UCSD-AML1 (cell line): ENCODE data around the gene HMCN2.

Experiments used
- DNase-seq: peaks from one replicate; lab custom pipeline; 2025; ENCODE audit not compliant: unreplicated experiment; lab: John Stamatoyannopoulos, UW

HMCN2 gene, protein sequence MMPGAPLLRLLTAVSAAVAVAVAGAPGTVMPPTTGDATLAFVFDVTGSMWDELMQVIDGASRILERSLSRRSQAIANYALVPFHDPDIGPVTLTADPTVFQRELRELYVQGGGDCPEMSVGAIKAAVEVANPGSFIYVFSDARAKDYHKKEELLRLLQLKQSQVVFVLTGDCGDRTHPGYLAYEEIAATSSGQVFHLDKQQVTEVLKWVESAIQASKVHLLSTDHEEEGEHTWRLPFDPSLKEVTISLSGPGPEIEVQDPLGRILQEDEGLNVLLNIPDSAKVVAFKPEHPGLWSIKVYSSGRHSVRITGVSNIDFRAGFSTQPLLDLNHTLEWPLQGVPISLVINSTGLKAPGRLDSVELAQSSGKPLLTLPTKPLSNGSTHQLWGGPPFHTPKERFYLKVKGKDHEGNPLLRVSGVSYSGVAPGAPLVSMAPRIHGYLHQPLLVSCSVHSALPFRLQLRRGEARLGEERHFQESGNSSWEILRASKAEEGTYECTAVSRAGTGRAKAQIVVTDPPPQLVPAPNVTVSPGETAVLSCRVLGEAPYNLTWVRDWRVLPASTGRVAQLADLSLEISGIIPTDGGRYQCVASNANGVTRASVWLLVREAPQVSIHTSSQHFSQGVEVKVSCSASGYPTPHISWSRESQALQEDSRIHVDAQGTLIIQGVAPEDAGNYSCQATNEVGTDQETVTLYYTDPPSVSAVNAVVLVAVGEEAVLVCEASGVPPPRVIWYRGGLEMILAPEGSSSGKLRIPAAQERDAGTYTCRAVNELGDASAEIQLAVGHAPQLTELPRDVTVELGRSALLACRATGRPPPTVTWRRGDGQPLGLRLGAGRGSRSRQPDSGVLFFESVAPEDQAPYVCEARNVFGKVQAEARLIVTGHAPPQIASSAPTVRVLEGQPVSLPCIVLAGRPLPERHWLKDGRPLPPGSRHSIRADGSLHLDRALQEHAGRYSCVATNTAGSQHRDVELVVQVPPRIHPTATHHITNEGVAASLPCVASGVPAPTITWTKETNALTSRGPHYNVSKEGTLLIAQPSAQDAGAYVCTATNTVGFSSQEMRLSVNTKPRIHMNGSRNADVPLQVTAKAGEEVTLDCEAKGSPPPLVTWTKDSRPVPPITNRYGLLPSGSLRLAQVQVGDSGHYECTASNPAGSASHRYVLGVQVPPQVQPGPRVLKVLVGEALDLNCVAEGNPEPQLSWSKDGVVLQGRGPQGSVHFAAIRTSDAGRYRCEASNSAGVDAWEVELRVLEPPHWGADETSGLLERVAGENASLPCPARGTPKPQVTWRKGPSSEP (N-terminal part only)

GRCh38 chr9:130265431-130266235, at the start of gene HMCN2:
HMCN2 (plus strand) TSS chr9:130265760; CDS start chr9:130265879, 119 bp downstream.
- DNase-seq: no peak

DNA sequence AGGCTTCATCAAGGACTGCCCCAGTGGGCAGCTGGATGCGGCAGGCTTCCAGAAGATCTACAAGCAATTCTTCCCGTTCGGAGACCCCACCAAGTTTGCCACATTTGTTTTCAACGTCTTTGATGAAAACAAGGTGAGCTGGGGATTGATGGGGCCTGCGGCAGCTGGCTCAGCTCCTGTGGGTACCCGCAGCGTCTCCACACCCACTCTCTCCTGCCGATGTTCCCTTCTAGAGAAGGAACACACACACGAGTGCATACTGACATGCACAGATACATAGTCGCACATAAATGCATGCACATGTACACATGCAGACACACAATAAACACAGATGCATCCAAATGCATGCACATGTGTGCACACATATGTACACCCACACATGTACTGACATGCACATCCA, 47.7 kb upstream of the HMCN2 start:
- DNase-seq: no peak

DNA sequence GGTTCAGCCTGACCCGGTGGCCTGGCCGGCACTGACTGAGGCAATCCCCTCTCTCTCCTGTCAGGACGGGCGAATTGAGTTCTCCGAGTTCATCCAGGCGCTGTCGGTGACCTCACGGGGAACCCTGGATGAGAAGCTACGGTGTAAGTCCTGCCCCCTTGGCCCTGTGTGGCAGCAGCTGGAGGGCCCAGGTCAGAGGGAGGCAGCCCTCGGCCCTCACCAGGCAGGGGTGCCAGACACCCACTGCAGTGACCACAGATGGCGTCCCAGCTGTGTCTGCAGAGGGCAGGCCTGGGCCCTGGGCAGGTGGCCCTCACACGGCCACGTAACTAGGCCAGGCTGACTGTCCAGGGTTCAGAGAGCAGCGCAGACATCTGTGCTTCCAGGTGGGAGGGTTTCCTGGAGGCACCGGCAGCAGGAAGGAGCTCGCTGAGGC, 45.9 kb upstream of the HMCN2 start:
- no peak for DNase-seq

DNA sequence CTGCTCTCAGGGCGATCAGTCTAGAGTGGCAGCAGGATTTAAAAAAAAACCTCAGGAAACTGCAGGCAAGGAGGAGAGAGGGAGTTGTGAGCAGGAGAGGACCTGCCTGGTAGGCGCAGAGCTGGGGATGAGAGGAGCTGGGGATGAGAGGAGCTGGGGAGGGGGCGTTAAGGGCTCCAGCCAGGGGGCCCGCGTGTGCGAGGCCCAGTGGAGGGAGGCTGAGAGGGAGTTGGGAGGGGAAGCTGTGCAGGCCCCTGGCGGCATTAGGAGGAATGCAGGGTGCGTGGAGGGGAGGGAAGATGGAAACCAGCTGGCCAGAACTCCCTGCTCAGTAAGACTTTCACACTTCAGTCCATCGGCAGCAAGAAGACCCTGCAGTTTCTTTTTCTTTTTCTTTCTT, 45.2 kb upstream of the HMCN2 start:
- no peak for DNase-seq

DNA sequence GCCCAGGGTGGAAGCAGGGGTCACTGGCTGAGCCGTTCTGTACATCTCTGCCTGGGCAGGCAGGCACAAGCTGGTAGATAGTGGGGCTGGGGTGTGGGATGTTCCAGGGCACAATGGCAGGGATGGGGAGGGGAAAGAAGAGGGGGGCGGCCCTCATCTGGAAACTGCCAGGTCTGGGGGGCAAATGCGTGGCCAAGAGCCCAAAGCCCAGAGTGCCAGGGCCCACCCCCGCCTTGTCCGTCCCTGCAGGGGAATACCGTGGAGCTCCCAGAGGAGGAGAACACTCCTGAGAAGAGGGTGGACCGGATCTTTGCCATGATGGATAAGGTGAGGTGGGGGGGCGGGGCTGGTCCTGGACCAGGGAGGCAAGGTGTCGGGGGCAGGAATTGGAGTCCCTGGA, 42.7 kb upstream of the HMCN2 start:
- no peak for DNase-seq

- DNase-seq: no peak
Observed at GRCh38 chr9:130225071-130225470, 40.5 kb upstream of the HMCN2 start.

DNA sequence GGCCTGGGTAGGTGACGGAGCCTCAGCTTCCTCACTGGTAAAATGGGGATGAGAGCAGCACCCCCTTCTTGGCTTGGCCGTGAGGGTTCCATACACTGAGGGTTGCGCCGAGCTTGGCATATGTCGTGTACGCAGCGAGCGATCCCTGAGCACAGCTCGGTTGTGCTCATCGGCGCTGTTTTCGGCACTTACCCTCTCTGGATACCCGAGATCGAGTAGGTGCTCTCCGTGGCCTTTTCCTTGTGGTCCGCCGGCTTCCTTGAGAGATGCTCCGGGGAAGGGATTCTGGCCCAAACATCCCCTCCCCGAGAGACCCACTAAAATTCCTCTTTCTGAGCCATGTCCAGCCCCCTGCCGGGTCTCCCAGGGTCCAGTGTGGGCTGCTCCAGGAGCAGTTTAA, 40.0 kb upstream of the HMCN2 start:
- DNase-seq: no peak

DNA sequence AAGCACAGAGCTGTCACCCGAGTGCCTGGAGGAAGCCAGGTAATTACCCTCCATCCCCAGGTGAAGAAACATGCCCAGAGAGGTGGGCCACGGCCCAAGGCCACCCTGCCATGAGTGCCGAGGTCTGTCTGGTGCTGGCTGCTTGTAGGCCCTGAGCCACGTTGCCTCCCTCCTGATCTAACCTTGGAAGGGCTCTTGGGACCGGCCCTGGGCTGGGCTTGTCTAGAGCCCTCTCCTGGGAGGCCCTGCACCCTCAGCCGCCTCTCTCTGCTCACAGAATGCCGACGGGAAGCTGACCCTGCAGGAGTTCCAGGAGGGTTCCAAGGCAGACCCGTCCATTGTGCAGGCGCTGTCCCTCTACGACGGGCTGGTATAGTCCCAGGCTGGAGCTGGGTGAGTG, 39.4 kb upstream of the HMCN2 start:
- no peak for DNase-seq

DNA sequence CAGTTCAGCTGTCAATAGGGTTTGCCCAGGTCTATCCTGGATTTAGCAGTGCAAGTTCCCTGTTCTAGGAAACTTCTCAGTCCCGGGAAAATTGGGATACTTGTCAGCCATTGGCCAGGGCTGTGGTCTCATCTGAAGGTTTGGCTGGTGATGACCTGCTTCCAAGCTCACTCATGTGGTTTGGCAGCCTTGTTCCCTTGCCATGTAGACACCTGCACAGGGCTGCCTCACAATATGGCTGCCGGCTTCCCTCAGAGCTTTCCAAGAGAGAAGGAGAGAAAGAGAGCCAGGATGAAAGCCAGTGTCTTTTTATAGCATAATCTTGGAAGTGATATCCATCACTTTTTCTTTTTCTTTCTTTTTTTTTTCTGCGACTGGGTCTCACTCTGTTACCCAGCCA, 37.7 kb upstream of the HMCN2 start:
- DNase-seq: no peak

- no peak for DNase-seq
Observed at GRCh38 chr9:130229759-130230158, 35.8 kb upstream of the HMCN2 start.

DNA sequence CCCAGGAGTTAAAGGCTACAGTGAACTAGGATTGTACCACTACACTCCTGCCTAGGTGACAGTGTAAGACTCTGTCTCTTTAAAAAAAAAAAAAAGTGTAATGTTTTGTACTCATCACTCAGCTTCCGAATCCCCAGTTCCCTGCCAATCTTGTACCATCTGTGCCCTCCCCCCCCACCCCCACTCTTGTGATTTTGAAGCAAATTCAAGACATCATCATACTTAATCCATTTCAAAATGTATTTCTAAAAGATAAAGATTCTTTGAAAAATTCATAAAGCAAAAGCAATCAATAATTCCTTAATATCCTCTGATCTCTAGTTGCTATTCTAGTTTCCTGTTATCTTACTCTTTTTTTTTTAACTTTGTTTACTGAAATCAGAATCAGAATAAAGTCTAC, 34.9 kb upstream of the HMCN2 start:
- no peak for DNase-seq

- no peak for DNase-seq
Observed at GRCh38 chr9:130232899-130233586, 32.5 kb upstream of the HMCN2 start.

- no peak for DNase-seq
Observed at GRCh38 chr9:130233587-130233945, 32.0 kb upstream of the HMCN2 start.

DNA sequence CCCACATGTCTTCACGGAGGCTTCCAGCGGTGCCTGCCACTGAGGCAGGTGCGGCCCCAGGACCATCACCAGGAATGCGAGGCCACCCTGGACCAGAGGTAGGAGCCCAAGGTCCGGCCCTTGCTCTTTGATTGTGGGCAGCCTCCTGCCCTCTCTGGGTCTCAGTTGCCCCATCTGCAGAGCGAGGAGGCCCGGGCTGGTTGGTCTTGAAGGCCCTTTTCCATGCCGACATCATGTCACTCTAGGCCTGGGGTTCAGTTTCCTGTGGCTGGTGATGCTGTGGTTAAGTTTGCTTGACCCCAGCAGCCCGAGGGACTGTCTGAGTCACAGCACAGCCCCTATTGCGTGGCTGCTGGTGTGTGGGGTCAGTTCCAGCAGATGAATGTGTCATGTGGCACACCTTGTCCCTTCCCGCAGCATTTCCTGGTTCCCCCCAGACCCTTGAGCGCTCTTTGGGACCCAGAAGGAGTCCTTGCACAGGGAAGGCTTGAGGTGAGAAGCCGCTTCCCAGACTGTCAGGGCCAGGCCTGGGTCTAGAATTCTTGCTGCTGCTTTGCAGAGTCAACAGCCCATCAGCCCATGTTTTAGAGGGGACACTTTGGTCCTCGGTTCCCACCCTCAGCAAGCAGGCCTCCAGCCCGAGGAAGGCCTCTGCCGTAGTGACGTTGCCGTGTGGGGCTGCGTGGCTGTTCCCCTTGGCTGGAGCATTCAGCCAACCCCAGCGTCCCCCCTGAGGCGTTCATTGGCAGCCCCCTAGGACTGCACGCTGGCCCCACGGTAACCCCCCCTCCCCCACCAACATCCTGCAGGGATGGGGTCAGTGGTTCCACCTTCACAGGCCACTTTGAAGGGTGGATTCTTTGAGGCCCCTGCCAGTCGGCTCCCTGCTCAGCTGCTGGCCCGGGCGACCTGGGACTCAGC, 31.0 kb upstream of the HMCN2 start:
- DNase-seq: no peak

- DNase-seq: peak; percentile 71
Observed at GRCh38 chr9:130235558-130236435, 29.8 kb upstream of the HMCN2 start.

DNA sequence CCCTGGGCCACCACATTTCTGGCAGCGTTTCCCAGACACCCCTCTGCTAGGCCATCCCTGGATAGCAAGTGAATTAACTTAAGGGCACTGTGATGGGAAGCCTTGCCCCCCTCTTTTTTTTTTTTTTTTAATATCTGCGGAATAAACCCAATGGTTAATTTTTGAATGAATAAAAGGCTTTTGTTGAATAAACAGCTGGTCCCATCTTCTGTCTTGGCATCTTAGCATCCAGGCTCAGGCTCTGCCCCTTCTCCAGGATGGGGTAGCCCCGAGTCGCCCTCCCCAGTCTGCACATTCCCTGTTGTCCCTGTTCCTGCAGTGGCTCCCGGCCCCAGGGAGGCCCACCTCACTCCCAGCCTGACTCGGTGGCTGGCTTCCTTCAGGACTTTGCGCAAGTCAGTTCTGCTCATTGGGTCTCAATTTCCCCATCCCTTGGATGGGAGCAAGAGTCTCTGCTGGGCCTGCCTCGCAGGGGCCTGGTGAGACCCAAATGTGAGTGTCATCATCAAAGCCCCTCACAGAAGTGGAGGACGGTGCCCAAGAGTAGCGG, 29.0 kb upstream of the HMCN2 start:
- DNase-seq: no peak

DNA sequence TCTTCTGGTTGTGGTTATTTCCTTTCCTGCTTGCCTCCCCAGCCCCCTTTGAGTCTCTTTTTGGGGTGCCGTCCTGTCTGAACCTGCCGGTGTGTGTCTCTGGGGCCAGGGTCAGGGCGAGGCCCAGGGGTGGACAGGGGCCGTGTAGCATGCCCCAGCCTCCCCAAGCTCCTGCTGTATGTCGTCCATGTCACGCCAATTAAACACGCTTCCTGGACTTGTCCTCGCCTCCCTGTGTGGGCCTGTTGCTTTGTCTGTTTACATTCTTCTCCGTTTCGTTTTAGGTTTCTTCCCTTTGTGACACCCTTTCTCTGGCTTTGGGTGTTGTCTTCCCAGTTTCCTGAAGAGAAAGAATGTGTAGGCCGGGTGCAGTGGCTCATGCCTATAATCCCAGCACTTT, 28.5 kb upstream of the HMCN2 start:
- no peak for DNase-seq
